ENCODE measurements around the gene OPRL1. TPM values are rescaled to one million over a fixed set of nuclear protein-coding genes. Genes with fewer than 3 reads are reported as not detected.
A peak's percentile ranks its signal among the peaks of the same experiment; 100 is the strongest.

The OPRL1 gene
- total RNA-seq, 2 experiments from 2014 or later: 0.61 to 0.63 TPM

DNA sequence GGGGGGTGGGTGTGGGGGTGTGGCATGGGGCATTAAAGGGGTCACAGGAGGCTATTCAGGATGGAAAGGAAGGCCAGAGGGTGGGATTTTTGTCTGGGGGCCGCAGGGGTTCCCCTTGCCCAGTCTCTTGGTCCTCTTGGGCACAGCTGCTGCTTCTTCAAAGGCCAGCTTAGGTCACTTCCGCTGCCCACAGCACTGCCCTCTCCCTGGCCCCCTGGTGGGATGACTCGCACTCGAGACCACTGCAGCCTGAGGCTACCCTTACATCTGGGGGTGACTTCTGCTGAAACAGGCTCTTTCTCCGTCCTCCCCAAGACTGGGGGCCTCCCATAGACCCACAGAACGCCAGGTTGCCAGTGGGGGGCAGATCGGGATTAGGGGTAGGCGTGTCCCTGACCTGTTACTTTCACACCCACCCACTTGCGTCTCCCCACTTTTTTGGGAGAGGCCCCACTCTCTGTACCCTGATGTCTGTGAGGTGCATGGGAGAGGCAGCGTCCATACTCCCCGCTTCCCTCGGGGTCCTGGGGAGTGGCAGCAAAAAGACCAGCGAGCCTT, 3.0 kb downstream of the OPRL1 start:
- no peaks in the 10 kb centered on the region for H3K9me3 Mint-ChIP-seq
- ATAC-seq (no peak), DNase-seq (no peak)
- peak overlapping the region; percentile 63 for H3K4me3 Mint-ChIP-seq
- intact Hi-C loops (cut with micrococcal nuclease): loop anchor here (5.0 kb wide), 1 partner anchor 39 kb away; no protein-coding TSS in a partner anchor
- H3K27me3 Mint-ChIP-seq: peaks cover 6% of the 10 kb centered on the region
- CTCF ChIA-PET: interaction anchor here (1.0 to 6.0 kb wide), 13 partner anchors 9 to 151 kb away, joined by 3 to 61 read pairs (median 5); partner anchors contain the start of genes NPBWR2 and SAMD10
- H3K36me3 Mint-ChIP-seq (ENCODE audit: low read depth): peaks cover 3% of the 10 kb centered on the region
- no peak overlapping the region for H3K27ac Mint-ChIP-seq
- H3K4me1 Mint-ChIP-seq (ENCODE audit: low read depth): peaks cover 24% of the 10 kb centered on the region
- TF ChIP-seq CTCF (IDR thresholded peaks at IDR 0.05): no peak
- POLR2A ChIA-PET: no interaction called here

DNA sequence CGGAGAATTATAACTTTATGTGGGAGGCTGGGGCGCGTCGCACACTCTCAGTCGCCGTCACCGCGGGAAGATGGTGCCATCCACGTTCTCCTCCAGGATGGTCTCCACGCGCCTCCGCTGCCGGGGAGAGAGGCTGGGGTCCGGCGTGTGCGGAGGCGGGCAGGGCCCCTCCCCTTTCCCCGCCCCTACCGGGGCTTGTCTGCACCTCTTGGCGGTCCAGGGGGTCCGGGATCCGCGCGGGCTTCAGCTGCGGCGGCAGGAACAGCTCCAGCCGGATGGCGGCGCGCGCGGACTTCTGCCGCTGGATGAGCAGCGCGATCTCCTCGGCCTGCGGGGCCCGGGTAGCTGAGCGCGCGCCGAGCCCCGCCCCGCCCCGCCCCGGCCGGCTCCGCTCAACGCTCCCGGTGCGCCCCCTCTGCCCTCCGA, 3.5 kb downstream of the OPRL1 start:
- peak; percentile 84 for DNase-seq
- ChIA-PET CTCF (interaction anchor here (0.6 to 6.0 kb wide), 23 partner anchors 9 to 203 kb away, joined by 3 to 61 read pairs (median 4); partner anchors contain the start of genes NPBWR2, SAMD10 and TCEA2), POLR2A (interaction anchor here (0.7 to 0.9 kb wide), 2 partner anchors 21 to 36 kb away, joined by 3 read pairs; no protein-coding TSS in a partner anchor)
- peaks cover 6% of the 10 kb centered on the region for H3K27me3 Mint-ChIP-seq
- H3K4me1 Mint-ChIP-seq (ENCODE audit: low read depth): peaks cover 24% of the 10 kb centered on the region
- no peak overlapping the region for H3K27ac Mint-ChIP-seq
- peaks cover 3% of the 10 kb centered on the region for H3K36me3 Mint-ChIP-seq (ENCODE audit: low read depth)
- H3K4me3 Mint-ChIP-seq: peak overlapping the region; percentile 63
- peak; percentile 59 for ATAC-seq
- intact Hi-C loops (cut with micrococcal nuclease): loop anchor here (5.0 kb wide), 1 partner anchor 39 kb away; no protein-coding TSS in a partner anchor
- H3K9me3 Mint-ChIP-seq: no peaks in the 10 kb centered on the region
- peak; percentile 86 for TF ChIP-seq CTCF (IDR thresholded peaks at IDR 0.05)

DNA sequence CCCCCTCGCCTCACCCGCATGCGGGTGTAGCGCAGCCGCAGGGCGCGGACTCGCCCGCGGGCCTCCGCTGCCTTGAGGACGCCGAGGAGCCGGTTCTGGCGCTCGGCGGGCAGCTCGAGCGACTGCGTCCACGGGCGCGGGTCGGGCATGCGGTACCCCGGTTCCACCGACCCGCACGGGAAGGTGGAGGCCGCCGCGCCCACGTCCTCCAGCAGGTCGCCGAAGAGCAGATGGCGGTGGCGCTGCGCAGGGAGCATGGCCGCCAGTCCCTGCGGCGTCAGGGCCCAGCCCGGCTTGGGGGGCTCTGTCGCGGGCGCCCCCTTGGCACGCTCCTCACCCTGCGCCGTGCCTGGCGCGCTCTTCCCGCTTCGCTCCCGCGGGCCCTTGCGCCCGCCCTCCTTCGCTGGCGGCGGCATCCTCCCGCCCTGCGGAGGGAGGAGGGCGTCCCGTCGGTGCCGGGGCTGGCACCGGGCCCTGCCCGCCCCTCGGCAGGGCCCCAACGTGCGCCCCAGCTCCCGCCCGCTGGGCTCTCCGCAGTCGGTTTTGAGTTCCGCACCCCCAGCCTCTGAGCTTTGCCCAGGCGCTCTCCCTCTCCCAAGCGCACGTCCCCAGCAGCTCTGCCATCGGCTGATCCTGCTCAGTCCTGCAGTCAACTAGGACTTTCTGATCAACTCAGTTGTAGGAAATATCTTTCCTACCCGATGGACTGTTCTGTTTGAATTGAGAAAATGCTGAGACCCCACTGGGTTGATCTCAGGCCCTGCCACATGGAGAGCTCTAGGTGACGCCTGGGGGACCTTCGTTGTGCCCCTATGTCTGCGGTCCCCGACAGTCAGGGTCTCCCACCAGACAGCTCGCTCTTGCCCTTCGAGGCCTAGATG, 4.2 kb downstream of the OPRL1 start, which contains the start of gene LKAAEAR1:
Gene LKAAEAR1 (minus strand): TSS at position 595 of the 881 bp plus-strand sequence. CDS start 179 bp downstream, at position 416.
- ChIA-PET POLR2A (interaction anchor here (0.7 to 1.2 kb wide), 5 partner anchors 8 to 35 kb away, joined by 3 read pairs; no protein-coding TSS in a partner anchor), CTCF (interaction anchor here (0.6 to 6.0 kb wide), 22 partner anchors 12 to 202 kb away, joined by 3 to 61 read pairs (median 4); partner anchors contain the start of genes NPBWR2, SAMD10 and TCEA2)
- Mint-ChIP-seq H3K4me3 (peak within 1 kb of the TSS; percentile 72), H3K27ac (no peak within 1 kb of the TSS), H3K36me3 (ENCODE audit: low read depth) (peaks cover 1% of the 10 kb centered on the region), H3K27me3 (peaks cover 6% of the 10 kb centered on the region), H3K4me1 (ENCODE audit: low read depth) (peaks cover 24% of the 10 kb centered on the region), H3K9me3 (no peaks in the 10 kb centered on the region)
- TF ChIP-seq CTCF (IDR thresholded peaks at IDR 0.05): peak; percentile 31
- ATAC-seq (no peak), DNase-seq (no peak)
- intact Hi-C loops (cut with micrococcal nuclease): loop anchor here (5.0 kb wide), 1 partner anchor 38 kb away; no protein-coding TSS in a partner anchor

DNA sequence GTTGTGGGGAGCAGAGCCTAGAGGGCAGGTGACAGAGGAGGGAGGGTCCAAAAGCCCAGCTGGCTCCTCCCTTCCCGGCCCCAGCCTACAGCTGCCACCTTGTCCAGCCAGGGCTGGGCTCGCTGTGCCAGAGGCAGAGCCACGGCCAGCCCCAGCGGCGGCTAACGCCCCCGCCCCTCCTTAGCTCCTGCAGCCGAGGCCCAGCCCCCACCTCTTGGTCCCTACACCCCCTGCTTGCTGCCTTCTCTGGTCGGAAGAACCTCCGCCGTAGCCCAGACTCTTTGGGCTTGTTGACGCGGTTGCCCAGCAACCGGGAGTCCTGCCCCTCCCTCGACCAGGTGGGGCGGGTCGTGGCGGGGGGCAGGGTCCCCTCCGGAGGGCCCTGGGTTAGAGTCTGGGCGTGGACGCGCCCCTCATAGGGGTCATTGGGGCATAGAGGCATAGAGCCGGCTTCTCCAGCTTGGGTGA, 4.8 kb downstream of the OPRL1 start:
- peaks cover 6% of the 10 kb centered on the region for H3K27me3 Mint-ChIP-seq
- no peak overlapping the region for H3K27ac Mint-ChIP-seq
- TF ChIP-seq CTCF (IDR thresholded peaks at IDR 0.05): no peak
- H3K36me3 Mint-ChIP-seq (ENCODE audit: low read depth): no peaks in the 10 kb centered on the region
- peak overlapping the region; percentile 72 for H3K4me3 Mint-ChIP-seq
- H3K9me3 Mint-ChIP-seq: no peaks in the 10 kb centered on the region
- ChIA-PET POLR2A (interaction anchor here (0.8 to 1.2 kb wide), 3 partner anchors 9 to 31 kb away, joined by 3 read pairs; no protein-coding TSS in a partner anchor), CTCF (interaction anchor here (0.8 to 6.0 kb wide), 12 partner anchors 12 to 201 kb away, joined by 3 to 61 read pairs (median 5); partner anchors contain the start of gene NPBWR2)
- H3K4me1 Mint-ChIP-seq (ENCODE audit: low read depth): peaks cover 24% of the 10 kb centered on the region
- no peak for ATAC-seq
- intact Hi-C loops (cut with micrococcal nuclease): loop anchor here (5.0 kb wide), 1 partner anchor 38 kb away; no protein-coding TSS in a partner anchor
- DNase-seq: no peak
